SK-N-SH (cell line): ENCODE data around the gene HTT. TPM values are rescaled to one million over a fixed set of nuclear protein-coding genes. Genes with fewer than 3 reads are reported as not detected.

Experiments
- CTCF ChIA-PET: fragments of 300-600, 350-600 bp; formaldehyde crosslinking; extraction: SDS; loops from one replicate; lab custom pipeline; 2021; lab: Yijun Ruan, JAX
- POLR2A ChIA-PET: fragments of 350-600 bp; sonication (Branson Sonifier 250); formaldehyde crosslinking; extraction: SDS; loops from one replicate; lab custom pipeline; 2020; ENCODE audit warnings: antibody characterized with exemption, inconsistent platforms; lab: Yijun Ruan, JAX
- DNase-seq: peaks from one replicate; pipeline ENCODE4 v3.0.0; 2012
- H2AFZ ChIP-seq: fragments of 200-600 bp; sonication (generic); 2 replicates; pipeline ENCODE4 v1.8.1; 2016; ENCODE audit warnings: antibody characterized with exemption, mild to moderate bottlenecking, low read depth
- H3F3A ChIP-seq: fragments of 200-600 bp; sonication (generic); replicated peaks from 2 replicates; pipeline ENCODE3; 2016; ENCODE audit warnings: antibody characterized with exemption, mild to moderate bottlenecking; ENCODE audit not compliant: insufficient read depth
- H3K27ac ChIP-seq, 2 experiments: fragments of 200-500 bp in 1 of 2; fragments of 200-600 bp in 1 of 2; sonication (Bioruptor generic) in 1 of 2; sonication (generic), shearing (Covaris generic) in 1 of 2; 2 replicates each; pipeline versions ENCODE4 v1.5.1 to v1.6.1; 2014 to 2016; ENCODE audit warnings: low read depth in 2 of 2, inconsistent platforms in 1 of 2, low read length in 1 of 2, mild to moderate bottlenecking in 1 of 2, mixed read lengths in 1 of 2
- H3K27me3 ChIP-seq: fragments of 200-600 bp; sonication (generic), shearing (Covaris generic); 2 replicates; pipeline ENCODE4 v1.6.1; 2016; ENCODE audit warnings: mixed run types; ENCODE audit not compliant: insufficient read depth
- H3K36me3 ChIP-seq, 2 experiments: fragments of 200-500 bp in 1 of 2; fragments of 200-600 bp in 1 of 2; sonication (Bioruptor generic) in 1 of 2; sonication (generic) in 1 of 2; replicated peaks in 1 of 2; 2 replicates each; pipeline versions ENCODE3 to v1.5.1; 2014 to 2016; ENCODE audit warnings: low read length in 1 of 2, mild to moderate bottlenecking in 1 of 2; ENCODE audit not compliant: insufficient read depth in 2 of 2, control insufficient read depth in 1 of 2
- H3K4me1 ChIP-seq, 2 experiments: fragments of 200-500 bp in 1 of 2; fragments of 200-600 bp in 1 of 2; sonication (Bioruptor generic) in 1 of 2; sonication (generic), shearing (Covaris generic) in 1 of 2; 2 replicates each; pipeline versions ENCODE4 v1.5.1 to v1.6.1; 2014 to 2016; ENCODE audit warnings: low read depth in 1 of 2, low read length in 1 of 2, mixed run types in 1 of 2; ENCODE audit not compliant: insufficient read depth in 2 of 2, control insufficient read depth in 1 of 2
- H3K4me2 ChIP-seq: fragments of 200-600 bp; sonication (generic), shearing (Covaris generic); 2 replicates; pipeline ENCODE4 v1.6.1; 2017; ENCODE audit warnings: mixed run types
- H3K4me3 ChIP-seq, 2 experiments: fragments of 200-500 bp in 1 of 2; fragments of 200-600 bp in 1 of 2; sonication (Bioruptor generic) in 1 of 2; sonication (generic), shearing (Covaris generic) in 1 of 2; 2 replicates each; pipeline versions ENCODE4 v1.5.1 to v1.8.1; 2014 to 2016; ENCODE audit warnings: low read depth in 2 of 2, inconsistent platforms in 1 of 2, low read length in 1 of 2, mild to moderate bottlenecking in 1 of 2, mixed read lengths in 1 of 2, moderate library complexity in 1 of 2
- H3K79me2 ChIP-seq: fragments of 200-600 bp; sonication (generic); 2 replicates; pipeline ENCODE4 v1.8.1; 2017; ENCODE audit warnings: mild to moderate bottlenecking; ENCODE audit not compliant: insufficient read depth
- H3K9ac ChIP-seq: fragments of 200-600 bp; sonication (generic); 2 replicates; pipeline ENCODE4 v1.6.1; 2017; ENCODE audit warnings: mixed run types
- H3K9me2 ChIP-seq: fragments of 200-600 bp; sonication (generic); 2 replicates; pipeline ENCODE4 v1.6.1; 2017; ENCODE audit warnings: mixed run types
- H3K9me3 ChIP-seq: fragments of 200-600 bp; sonication (generic); 2 replicates; pipeline ENCODE4 v1.6.1; 2017; ENCODE audit warnings: mixed run types, mild to moderate bottlenecking, moderate library complexity
- H4K20me1 ChIP-seq: fragments of 200-600 bp; sonication (generic); 2 replicates; pipeline ENCODE4 v1.6.1; 2017; ENCODE audit warnings: mild to moderate bottlenecking, mixed run types; ENCODE audit not compliant: insufficient read depth
- CHD2 ChIP-seq: fragments of 150-350 bp; IDR thresholded peaks from 2 replicates; pipeline ENCODE4 v1.6.1; 2018; ENCODE audit warnings: low read length; ENCODE audit not compliant: partially characterized antibody
- CTCF ChIP-seq: fragments of 200-600 bp; sonication (generic); IDR thresholded peaks from 2 replicates; pipeline ENCODE4 v1.6.1; 2017; ENCODE audit warnings: antibody characterized with exemption, mild to moderate bottlenecking, moderate library complexity
- EP300 ChIP-seq, 2 experiments: IDR thresholded peaks; 2 replicates each; pipeline versions ENCODE4 v1.4.0 to v1.6.1; 2012; ENCODE audit warnings: borderline replicate concordance in 1 of 2, low read depth in 1 of 2, low read length in 1 of 2
- EZH2phosphoT487 ChIP-seq: fragments of 200-600 bp; sonication (generic); IDR thresholded peaks from 2 replicates; pipeline ENCODE4 v1.6.1; 2017; ENCODE audit warnings: low read depth, mixed run types, mild to moderate bottlenecking, antibody characterized with exemption, moderate library complexity, borderline replicate concordance
- FOSL2 ChIP-seq: IDR thresholded peaks from 2 replicates; pipeline ENCODE4 v1.4.0; 2012; ENCODE audit warnings: low read depth, mild to moderate bottlenecking, moderate library complexity, borderline replicate concordance
- MAX ChIP-seq: IDR thresholded peaks from 2 replicates; pipeline ENCODE4 v1.4.0; 2012; ENCODE audit warnings: low read depth
- MEF2A ChIP-seq: IDR thresholded peaks from 2 replicates; pipeline ENCODE4 v1.4.0; 2012; ENCODE audit warnings: low read depth, borderline replicate concordance
- MXI1 ChIP-seq: IDR thresholded peaks from 2 replicates; pipeline ENCODE4 v1.6.1; 2012; ENCODE audit warnings: mild to moderate bottlenecking, low read depth, low read length, improper control_type of control experiment
- NFIC ChIP-seq: IDR thresholded peaks from 2 replicates; pipeline ENCODE4 v1.4.0; 2012; ENCODE audit warnings: borderline replicate concordance
- PBX3 ChIP-seq: IDR thresholded peaks from 2 replicates; pipeline ENCODE4; 2012
- POLR2AphosphoS5 ChIP-seq: IDR thresholded peaks from 2 replicates; pipeline ENCODE4 v1.6.1; 2012; ENCODE audit warnings: low read depth, low read length
- RCOR1 ChIP-seq: fragments of 150-350 bp; IDR thresholded peaks from 2 replicates; pipeline ENCODE4 v1.6.1; 2017; ENCODE audit warnings: antibody characterized with exemption, low read length
- RFX5 ChIP-seq: IDR thresholded peaks from 2 replicates; pipeline ENCODE4 v1.6.1; 2012; ENCODE audit warnings: mild to moderate bottlenecking, improper control_type of control experiment, low read length
- RXRA ChIP-seq: IDR thresholded peaks from 2 replicates; pipeline ENCODE4 v1.4.0; 2012; ENCODE audit warnings: low read depth, mild to moderate bottlenecking, borderline replicate concordance
- SMC3 ChIP-seq: IDR thresholded peaks from 2 replicates; pipeline ENCODE4 v1.6.1; 2012; ENCODE audit warnings: low read depth, low read length, improper control_type of control experiment
- TCF12 ChIP-seq: IDR thresholded peaks from 2 replicates; pipeline ENCODE4 v1.4.0; 2012
- TEAD4 ChIP-seq: IDR thresholded peaks from 2 replicates; pipeline ENCODE4 v1.4.0; 2012; ENCODE audit warnings: mild to moderate bottlenecking, borderline replicate concordance; ENCODE audit not compliant: insufficient read depth
- USF2 ChIP-seq: fragments of 150-350 bp; IDR thresholded peaks from 2 replicates; pipeline ENCODE4 v1.6.1; 2017; ENCODE audit warnings: antibody characterized with exemption, low read length, low read depth, borderline replicate concordance
- YY1 ChIP-seq: IDR thresholded peaks from 2 replicates; pipeline ENCODE4 v1.4.0; 2012; ENCODE audit warnings: low read depth, mild to moderate bottlenecking
- WGBS: methylation state at CpG from one replicate; pipeline ENCODE4 v1.1.6; 2017; ENCODE audit warnings: low lambda C conversion rate; 5-methylcytosine and 5-hydroxymethylcytosine counted together
- polyA plus RNA-seq, 3 experiments: library from polyadenylated mRNA; depleted of rRNA; stranded (reverse); fragments of >200 nt; gene quantifications; 2 replicates each; pipeline ENCODE4 v1.2.3, GENCODE V29; 2012

Gene HTT
- polyA plus RNA-seq, 1 of the 3 experiments (the other 2 are of a cell fraction): 11.3 TPM

- H3K9me3 ChIP-seq: no peaks in the 10 kb centered on the region
- H3K36me3 ChIP-seq: peaks cover 24 to 25% of the 10 kb centered on the region in 2 experiments
- no peak overlapping the region for H3K27ac ChIP-seq
- H2AFZ ChIP-seq: no peak overlapping the region
- no peak overlapping the region for H3K4me3 ChIP-seq
- no peak for DNase-seq
- H3K27me3 ChIP-seq: no peaks in the 10 kb centered on the region
- CTCF ChIA-PET: interaction anchor here (0.6 to 1.7 kb wide), 4 partner anchors 10 to 250 kb away, joined by 3 to 12 read pairs (median 4); no protein-coding TSS in a partner anchor
- peaks cover 7% of the 10 kb centered on the region for H3F3A ChIP-seq
- H4K20me1 ChIP-seq: peaks cover 19% of the 10 kb centered on the region
- POLR2A ChIA-PET: no interaction called here
- H3K4me2 ChIP-seq: no peak overlapping the region
- H3K9ac ChIP-seq: no peak overlapping the region
- 100% methylated on average over 3 of the region's 3 CpGs for WGBS
- no peaks in the 10 kb centered on the region for H3K4me1 ChIP-seq
- H3K9me2 ChIP-seq: no peaks in the 10 kb centered on the region
- TF ChIP-seq RFX5 (no peak), FOSL2 (no peak), NFIC (no peak), MXI1 (no peak), SMC3 (no peak), POLR2AphosphoS5 (no peak), TCF12 (no peak), MAX (no peak), RCOR1 (no peak), EP300 (IDR thresholded peaks at IDR 0.05; ENCODE audit: borderline replicate concordance in 1 of 2, low read depth in 1 of 2, low read length in 1 of 2) (no peak), TEAD4 (no peak), MEF2A (no peak), RXRA (no peak), YY1 (no peak), USF2 (no peak), PBX3 (no peak), EZH2phosphoT487 (no peak), CTCF (no peak), CHD2 (no peak)
- TF ChIP-seq, all 33 proteins: peak for 0
- peaks cover 27% of the 10 kb centered on the region for H3K79me2 ChIP-seq
These were observed 21.7 kb downstream of the HTT start for GRCh38 chr4:3096202-3096601.
